Ectodermal cell (in vitro differentiated cells): Measurements from ENCODE around the gene PTPRN2.

Experiments used
- H3K27ac ChIP-seq: 2 replicates; pipeline ENCODE4 v1.7.0; 2013; ENCODE audit warnings: mild to moderate bottlenecking, low read depth, low read length; ENCODE audit not compliant: insufficient read depth, poor library complexity, severe bottlenecking
- H3K27me3 ChIP-seq: 2 replicates; pipeline ENCODE4 v1.7.0; 2013; ENCODE audit warnings: mild to moderate bottlenecking, low read length; ENCODE audit not compliant: insufficient read depth, control insufficient read depth, poor library complexity, severe bottlenecking
- H3K36me3 ChIP-seq: one replicate; pipeline ENCODE4 v1.7.0; 2013; ENCODE audit warnings: low read length; ENCODE audit not compliant: control insufficient read depth, insufficient read depth
- H3K4me1 ChIP-seq: one replicate; pipeline ENCODE4 v1.7.0; 2013; ENCODE audit warnings: low read length; ENCODE audit not compliant: control insufficient read depth, insufficient read depth
- H3K4me3 ChIP-seq: 2 replicates; pipeline ENCODE4 v1.7.0; 2013; ENCODE audit warnings: low read depth, low read length, control low read depth; ENCODE audit not compliant: insufficient read depth
- H3K9me3 ChIP-seq: 2 replicates; pipeline ENCODE4 v1.7.0; 2013; ENCODE audit warnings: mild to moderate bottlenecking, low read length, moderate library complexity; ENCODE audit not compliant: control insufficient read depth
- WGBS, 2 experiments: methylation state at CpG; one replicate each; pipeline ENCODE4 v1.1.7; 2013; ENCODE audit warnings: missing lambda C conversion rate in 2 of 2; 5-methylcytosine and 5-hydroxymethylcytosine counted together

Gene PTPRN2

DNA sequence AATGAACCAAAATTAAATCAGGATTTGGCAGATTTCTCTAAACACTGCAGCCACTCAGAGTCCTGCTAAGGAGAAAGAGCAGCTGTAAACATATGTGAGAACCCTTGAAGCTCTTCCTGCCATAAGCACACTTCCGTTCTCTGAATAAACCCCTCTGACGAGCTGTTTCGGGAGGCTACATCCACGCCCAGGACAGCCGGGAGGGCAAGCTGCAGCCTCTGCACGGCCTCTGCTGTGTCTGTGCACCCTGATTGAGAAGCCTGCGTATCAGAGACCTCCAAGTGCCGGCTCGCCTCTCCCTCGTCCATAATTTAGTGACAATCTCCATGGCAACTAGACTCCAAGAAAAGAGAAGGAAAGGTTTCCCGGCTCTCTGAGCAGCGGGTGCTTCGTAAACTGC, 114.4 kb downstream of the PTPRN2 start:
- H3K9me3 ChIP-seq: peaks cover 32% of the 10 kb centered on the region
- no peak overlapping the region for H3K4me3 ChIP-seq
- no peaks in the 10 kb centered on the region for H3K36me3 ChIP-seq
- no peaks in the 10 kb centered on the region for H3K27me3 ChIP-seq
- no peaks in the 10 kb centered on the region for H3K4me1 ChIP-seq
- WGBS, 2 experiments: 79% methylated on average over 13 of the region's 13 CpGs
- no peak overlapping the region for H3K27ac ChIP-seq

DNA sequence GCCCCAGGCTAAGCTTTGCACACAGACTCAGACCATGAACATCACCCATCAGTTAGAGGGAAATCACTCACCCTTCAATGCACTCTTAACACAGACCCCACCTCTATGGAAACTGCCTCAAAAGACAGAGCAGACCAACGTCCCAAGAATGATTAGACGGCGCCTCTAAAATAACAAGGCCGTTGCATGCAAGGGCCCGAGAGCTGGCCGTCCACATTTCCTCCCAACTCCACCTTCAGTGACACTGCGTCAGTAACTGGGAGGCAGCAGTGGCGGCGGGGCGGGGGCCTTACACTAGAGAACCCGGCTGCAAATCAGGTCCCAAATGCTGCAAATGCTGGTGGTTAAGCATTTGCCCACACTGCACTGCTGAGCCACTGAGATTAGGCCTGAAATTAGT, 115.0 kb downstream of the PTPRN2 start:
- Histone ChIP-seq H3K27ac (no peak overlapping the region), H3K9me3 (peaks cover 30% of the 10 kb centered on the region), H3K27me3 (no peaks in the 10 kb centered on the region), H3K4me1 (no peaks in the 10 kb centered on the region), H3K4me3 (no peak overlapping the region), H3K36me3 (no peaks in the 10 kb centered on the region)
- WGBS, 2 experiments: 83 to 84% methylated on average over 11 of the region's 11 CpGs

DNA sequence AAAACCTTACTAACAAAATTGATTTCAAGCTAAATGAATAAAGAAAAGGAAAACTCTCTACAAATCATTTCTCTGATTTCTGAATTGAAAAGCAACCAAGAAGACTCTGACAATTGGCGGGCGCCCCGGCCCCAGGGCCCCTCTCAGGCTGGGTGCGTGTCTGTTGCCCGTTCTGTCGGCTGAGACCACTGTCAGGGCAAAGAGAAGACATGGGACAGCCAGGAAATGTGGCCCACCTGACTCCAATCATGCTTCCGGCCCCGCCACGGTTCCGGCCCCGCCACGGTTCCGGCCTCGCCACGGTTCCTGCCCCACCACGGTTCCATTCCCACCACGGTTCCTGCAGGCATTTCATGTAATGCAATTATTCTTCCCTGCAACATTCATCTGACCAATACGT, 115.9 kb downstream of the PTPRN2 start:
- Histone ChIP-seq H3K27me3 (no peaks in the 10 kb centered on the region), H3K9me3 (peaks cover 25% of the 10 kb centered on the region), H3K36me3 (no peaks in the 10 kb centered on the region), H3K4me3 (no peak overlapping the region), H3K4me1 (no peaks in the 10 kb centered on the region), H3K27ac (no peak overlapping the region)
- WGBS, 2 experiments: 88% methylated on average over 18 of the region's 18 CpGs

DNA sequence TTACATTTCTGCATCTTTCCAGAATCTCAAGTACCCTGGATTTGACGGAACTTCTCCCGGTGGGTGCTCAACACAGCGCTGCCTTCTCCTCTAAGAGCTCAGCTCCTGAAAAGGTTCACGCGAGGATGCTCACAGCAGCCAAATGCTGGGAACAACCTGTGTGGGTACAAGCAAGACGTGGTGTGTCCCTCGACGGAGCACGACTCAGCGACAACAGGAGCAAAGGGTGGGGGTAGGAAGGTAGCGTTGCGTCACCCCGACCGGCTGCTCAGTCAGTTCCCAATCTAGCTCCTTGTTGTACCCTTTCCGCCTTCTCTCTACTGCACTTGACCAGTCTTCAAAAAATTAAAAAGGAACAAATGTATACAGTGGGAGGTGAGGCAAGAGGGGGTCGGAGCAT, 117.3 kb downstream of the PTPRN2 start:
- H3K4me3 ChIP-seq: no peak overlapping the region
- no peak overlapping the region for H3K27ac ChIP-seq
- no peaks in the 10 kb centered on the region for H3K27me3 ChIP-seq
- WGBS, 2 experiments: 87 to 88% methylated on average over 15 to 16 of the region's 16 CpGs
- no peaks in the 10 kb centered on the region for H3K36me3 ChIP-seq
- H3K9me3 ChIP-seq: peaks cover 18% of the 10 kb centered on the region
- no peaks in the 10 kb centered on the region for H3K4me1 ChIP-seq

DNA sequence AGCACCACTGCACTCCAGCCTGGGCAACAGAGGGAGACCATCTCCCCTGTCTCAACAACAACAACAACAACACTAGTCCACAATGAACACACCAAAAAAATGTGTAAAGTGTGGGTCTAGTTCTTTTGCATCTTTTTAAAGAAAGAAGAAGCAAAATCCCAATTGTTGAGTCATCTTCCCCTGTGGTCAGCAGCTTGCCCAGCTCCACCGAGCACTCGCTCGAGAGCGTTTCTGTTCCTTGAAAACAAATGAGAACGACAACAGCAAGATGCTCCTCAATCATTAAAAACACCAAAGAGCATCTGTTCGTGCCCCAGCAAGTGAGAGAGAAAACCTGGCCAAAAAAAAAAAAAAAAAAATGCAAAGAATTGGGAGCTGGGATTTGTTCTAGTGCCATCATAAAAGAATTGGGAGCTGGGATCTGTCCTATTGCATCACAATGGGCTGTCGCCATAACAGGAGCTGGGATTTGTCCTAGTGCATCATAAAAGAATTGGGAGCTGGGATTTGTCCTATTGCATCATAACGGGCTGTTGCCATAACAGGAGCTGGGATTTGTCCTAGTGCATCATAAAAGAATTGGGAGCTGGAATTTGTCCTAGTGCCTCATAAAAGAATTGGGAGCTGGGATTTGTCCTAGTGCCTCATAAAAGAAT, 118.1 kb downstream of the PTPRN2 start:
- Histone ChIP-seq H3K4me3 (no peak overlapping the region), H3K4me1 (no peaks in the 10 kb centered on the region), H3K36me3 (no peaks in the 10 kb centered on the region), H3K27ac (no peak overlapping the region), H3K9me3 (peaks cover 14% of the 10 kb centered on the region), H3K27me3 (no peaks in the 10 kb centered on the region)
- WGBS, 2 experiments: 81 to 85% methylated on average over 8 of the region's 8 CpGs

GRCh38 chr7:158468700-158469296, 118.8 kb downstream of the PTPRN2 start:
- H3K4me1 ChIP-seq: no peaks in the 10 kb centered on the region
- 82 to 86% methylated on average over 9 of the region's 9 CpGs for WGBS, 2 experiments
- no peak overlapping the region for H3K4me3 ChIP-seq
- H3K27me3 ChIP-seq: no peaks in the 10 kb centered on the region
- H3K36me3 ChIP-seq: no peaks in the 10 kb centered on the region
- peaks cover 14% of the 10 kb centered on the region for H3K9me3 ChIP-seq
- no peak overlapping the region for H3K27ac ChIP-seq

- H3K9me3 ChIP-seq: peaks cover 16% of the 10 kb centered on the region
These were observed 119.4 kb downstream of the PTPRN2 start for GRCh38 chr7:158468181-158468580.

GRCh38 chr7:158467562-158467961, 120.1 kb downstream of the PTPRN2 start:
- Histone ChIP-seq H3K4me1 (no peaks in the 10 kb centered on the region), H3K9me3 (peaks cover 20% of the 10 kb centered on the region), H3K27ac (no peak overlapping the region), H3K4me3 (no peak overlapping the region), H3K36me3 (no peaks in the 10 kb centered on the region), H3K27me3 (no peaks in the 10 kb centered on the region)
- WGBS, 2 experiments: 72 to 73% methylated on average over 7 of the region's 7 CpGs

More at GRCh38 chr7:158468181-158468580, 119.4 kb downstream of the PTPRN2 start:
- no peak overlapping the region for H3K27ac ChIP-seq
- no peaks in the 10 kb centered on the region for H3K27me3 ChIP-seq
- 73 to 78% methylated on average over 10 of the region's 10 CpGs for WGBS, 2 experiments
- no peaks in the 10 kb centered on the region for H3K4me1 ChIP-seq
- no peaks in the 10 kb centered on the region for H3K36me3 ChIP-seq
- no peak overlapping the region for H3K4me3 ChIP-seq

DNA sequence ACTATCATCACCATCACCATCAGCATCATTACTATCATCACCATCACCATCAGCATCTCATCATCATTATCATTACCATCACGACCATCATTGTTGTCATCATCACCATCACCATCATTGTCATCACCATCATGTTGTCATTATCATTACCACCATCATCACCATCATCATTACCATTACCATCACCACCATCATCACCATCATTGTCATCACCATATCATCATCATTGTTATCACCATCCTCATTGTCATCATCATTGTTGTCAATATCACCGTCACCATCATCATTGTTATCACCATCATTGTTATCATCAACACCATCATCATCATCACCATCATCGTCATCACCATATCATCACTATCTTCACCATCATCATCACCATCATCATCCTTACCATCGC, 124.3 kb downstream of the PTPRN2 start:
- no peaks in the 10 kb centered on the region for H3K27me3 ChIP-seq
- H3K4me3 ChIP-seq: no peak overlapping the region
- no peaks in the 10 kb centered on the region for H3K4me1 ChIP-seq
- H3K9me3 ChIP-seq: peaks cover 13% of the 10 kb centered on the region
- H3K36me3 ChIP-seq: no peaks in the 10 kb centered on the region
- WGBS, 2 experiments: 72 to 78% methylated on average over 4 of the region's 4 CpGs
- no peak overlapping the region for H3K27ac ChIP-seq

- H3K9me3 ChIP-seq: peaks cover 13% of the 10 kb centered on the region
- no peak overlapping the region for H3K27ac ChIP-seq
- no peak overlapping the region for H3K4me3 ChIP-seq
- no peaks in the 10 kb centered on the region for H3K36me3 ChIP-seq
- 82 to 84% methylated on average over 10 to 11 of the region's 11 CpGs for WGBS, 2 experiments
- no peaks in the 10 kb centered on the region for H3K4me1 ChIP-seq
- no peaks in the 10 kb centered on the region for H3K27me3 ChIP-seq
These were observed 125.8 kb downstream of the PTPRN2 start for GRCh38 chr7:158461824-158462223.
